ENCODE data around the gene C20orf141.

The C20orf141 gene

DNA sequence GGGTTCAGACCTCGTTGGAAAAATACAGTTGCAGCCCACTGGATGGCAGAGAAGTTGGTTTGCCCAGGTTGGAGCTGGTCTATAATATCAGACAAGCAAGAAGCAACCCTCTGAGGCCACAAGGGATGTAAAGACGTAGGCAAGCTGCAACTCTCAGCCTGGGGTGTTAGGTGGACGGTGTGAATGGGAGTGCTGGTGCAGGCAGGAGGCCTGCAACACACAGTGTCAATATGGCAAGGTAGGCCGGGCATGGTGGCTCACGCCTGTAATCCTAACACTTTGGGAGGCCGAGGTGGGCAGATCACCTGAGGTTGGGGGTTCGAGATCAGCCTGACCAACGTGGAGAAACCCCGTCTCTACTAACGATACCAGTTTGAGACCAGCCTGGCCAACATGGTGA is 36.3 kb downstream of the C20orf141 start:
- no peak for DNase-seq (ENCODE audit: low spot score)

DNA sequence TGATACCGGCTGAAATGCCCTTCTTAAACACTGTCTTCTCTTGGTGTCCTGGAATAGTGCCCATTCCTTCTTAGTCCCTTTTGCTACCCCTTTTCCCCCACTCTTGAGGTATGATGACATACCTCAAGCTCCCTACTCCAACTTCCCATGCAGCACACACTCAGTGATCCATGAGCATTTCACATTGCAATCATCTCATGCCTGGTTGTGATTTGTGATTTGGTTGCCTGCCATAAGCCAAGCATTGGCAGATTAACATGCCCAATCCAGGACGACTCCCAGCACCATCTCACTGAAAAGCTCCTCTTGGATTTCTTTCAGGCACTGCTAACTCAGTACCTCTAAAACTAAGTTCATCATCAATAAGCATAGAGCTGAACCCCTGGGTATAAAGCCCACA is 43.8 kb downstream of the C20orf141 start:
- no peak for DNase-seq (ENCODE audit: low spot score)

DNA sequence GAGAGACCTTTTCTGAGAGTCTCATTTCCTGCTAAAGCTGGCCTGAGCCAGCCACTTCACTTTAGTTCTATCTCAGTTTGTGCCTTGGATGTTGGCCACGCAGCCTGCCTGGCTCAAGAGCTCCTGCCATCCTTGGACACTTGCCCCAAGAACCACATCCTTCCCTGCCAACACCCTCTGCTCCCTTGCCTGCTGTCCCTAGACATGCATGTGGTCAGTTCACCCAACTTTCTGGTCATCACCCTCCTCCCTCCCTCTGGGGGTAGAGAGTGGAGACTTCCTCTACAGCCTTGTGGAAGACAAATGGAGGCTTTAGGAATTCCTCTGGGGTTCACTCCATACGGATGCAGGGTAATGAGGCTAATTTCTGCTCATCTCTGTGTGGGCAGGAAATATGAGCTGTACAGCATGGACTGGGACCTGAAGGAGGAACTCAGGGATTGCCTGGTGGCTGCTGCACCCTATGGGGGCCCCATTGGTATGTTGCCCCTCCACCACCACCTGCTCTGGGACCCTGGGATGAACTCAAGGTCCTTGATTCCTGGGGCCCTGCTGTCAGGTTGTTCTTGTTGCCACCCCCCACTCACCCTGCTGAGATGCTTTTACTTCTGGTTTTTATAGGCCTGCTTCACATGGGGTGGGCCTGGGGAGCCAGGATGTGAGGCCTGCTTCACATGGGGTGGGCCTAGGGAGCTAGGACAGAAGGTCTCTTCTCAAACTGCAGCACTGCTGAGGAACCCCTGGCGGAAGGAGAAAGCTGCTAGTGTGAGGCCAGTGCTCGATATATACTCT is 44.7 kb downstream of the C20orf141 start:
- DNase-seq (ENCODE audit: low spot score) = peak; percentile 74

- DNase-seq (ENCODE audit: low spot score) = no peak
Observed at GRCh38 chr20:2864626-2865025, 49.8 kb downstream of the C20orf141 start.

DNA sequence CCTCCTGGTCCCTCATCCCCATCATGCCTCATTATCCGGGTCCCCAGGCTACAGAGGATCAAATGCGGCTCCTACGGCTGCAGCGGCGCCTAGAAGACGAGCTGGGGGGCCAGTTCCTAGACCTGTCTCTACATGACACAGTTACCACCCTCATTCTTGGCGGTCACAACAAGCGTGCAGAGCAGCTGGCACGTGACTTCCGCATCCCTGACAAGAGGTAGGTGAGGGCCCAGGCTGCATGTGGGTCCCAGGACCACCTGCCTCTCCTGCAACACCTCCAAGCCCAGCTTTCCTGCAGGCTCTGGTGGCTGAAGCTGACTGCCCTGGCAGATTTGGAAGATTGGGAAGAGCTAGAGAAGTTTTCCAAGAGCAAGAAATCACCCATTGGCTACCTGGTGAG is 50.3 kb downstream of the C20orf141 start:
- no peak for DNase-seq (ENCODE audit: low spot score)

Data from GM03348 (cell line).